SKM-1 (cell line): ENCODE results near the gene VSTM5.
"Not testable (repeated sequence)": the region's sequence is repeated elsewhere in the genome, so short reads cannot be mapped to it uniquely, and the experiment has no call there.

Experiments
- DNase-seq: peaks from one replicate; lab custom pipeline; 2025; ENCODE audit not compliant: unreplicated experiment; lab: John Stamatoyannopoulos, UW

VSTM5 gene

GRCh38 chr11:93801366-93801765, 49.1 kb downstream of the VSTM5 start:
- DNase-seq, result no peak

- DNase-seq, result no peak
These were observed 53.8 kb downstream of the VSTM5 start for GRCh38 chr11:93796441-93797231.

GRCh38 chr11:93791493-93791892, 58.9 kb downstream of the VSTM5 start:
- no peak for DNase-seq

- no peak for DNase-seq
These were observed 65.5 kb downstream of the VSTM5 start for GRCh38 chr11:93784935-93785360.

GRCh38 chr11:93784145-93784934, 66.1 kb downstream of the VSTM5 start, which contains the start of gene MED17:
Gene MED17, plus strand, starts transcription at chr11:93784282. Its CDS starts 232 bp downstream, at chr11:93784514.
- DNase-seq, result peak; percentile 81

GRCh38 chr11:93783765-93784144, 66.7 kb downstream of the VSTM5 start:
- no peak for DNase-seq

GRCh38 chr11:93783362-93783761, 67.1 kb downstream of the VSTM5 start:
- no peak for DNase-seq

GRCh38 chr11:93775289-93775688, 75.1 kb downstream of the VSTM5 start:
- no peak for DNase-seq

- not testable (repeated sequence) for DNase-seq
These were observed 75.9 kb downstream of the VSTM5 start for GRCh38 chr11:93774560-93774959.

- no peak for DNase-seq
These were observed 76.7 kb downstream of the VSTM5 start for GRCh38 chr11:93773601-93774200.

- DNase-seq, result no peak
These were observed 77.4 kb downstream of the VSTM5 start for GRCh38 chr11:93773045-93773477.

GRCh38 chr11:93772123-93772522, 78.3 kb downstream of the VSTM5 start:
- DNase-seq, result no peak

GRCh38 chr11:93770160-93770559, 80.3 kb downstream of the VSTM5 start:
- DNase-seq, result no peak
